GM06990 (cell line): ENCODE data around the gene FRMPD2.
A peak's percentile ranks its signal among the peaks of the same experiment; 100 is the strongest.

Source experiments
- DNase-seq: peaks from one replicate; pipeline ENCODE4 v3.0.0-alpha.2; 2011; ENCODE audit not compliant: insufficient read length; ENCODE audit errors: extremely low read depth
- H3K27me3 ChIP-seq: replicated peaks from 2 replicates; pipeline ENCODE4 v1.6.0; 2011; ENCODE audit warnings: low read length; ENCODE audit not compliant: control insufficient read depth, insufficient read depth
- H3K36me3 ChIP-seq: 2 replicates; pipeline ENCODE4 v1.5.1; 2011; ENCODE audit warnings: low read length; ENCODE audit not compliant: control insufficient read depth, insufficient read depth
- H3K4me3 ChIP-seq: replicated peaks from 2 replicates; pipeline ENCODE4 v1.5.1; 2011; ENCODE audit warnings: low read depth, mild to moderate bottlenecking, control low read depth, low read length
- TF ChIP-seq, protein P1 (sequence below): IDR thresholded peaks from 2 replicates; pipeline ENCODE4 v1.5.1; 2011; ENCODE audit warnings: low read length, control low read depth, mild to moderate bottlenecking, inconsistent platforms; ENCODE audit not compliant: insufficient read depth, poor library complexity, severe bottlenecking

FRMPD2 gene

DNA sequence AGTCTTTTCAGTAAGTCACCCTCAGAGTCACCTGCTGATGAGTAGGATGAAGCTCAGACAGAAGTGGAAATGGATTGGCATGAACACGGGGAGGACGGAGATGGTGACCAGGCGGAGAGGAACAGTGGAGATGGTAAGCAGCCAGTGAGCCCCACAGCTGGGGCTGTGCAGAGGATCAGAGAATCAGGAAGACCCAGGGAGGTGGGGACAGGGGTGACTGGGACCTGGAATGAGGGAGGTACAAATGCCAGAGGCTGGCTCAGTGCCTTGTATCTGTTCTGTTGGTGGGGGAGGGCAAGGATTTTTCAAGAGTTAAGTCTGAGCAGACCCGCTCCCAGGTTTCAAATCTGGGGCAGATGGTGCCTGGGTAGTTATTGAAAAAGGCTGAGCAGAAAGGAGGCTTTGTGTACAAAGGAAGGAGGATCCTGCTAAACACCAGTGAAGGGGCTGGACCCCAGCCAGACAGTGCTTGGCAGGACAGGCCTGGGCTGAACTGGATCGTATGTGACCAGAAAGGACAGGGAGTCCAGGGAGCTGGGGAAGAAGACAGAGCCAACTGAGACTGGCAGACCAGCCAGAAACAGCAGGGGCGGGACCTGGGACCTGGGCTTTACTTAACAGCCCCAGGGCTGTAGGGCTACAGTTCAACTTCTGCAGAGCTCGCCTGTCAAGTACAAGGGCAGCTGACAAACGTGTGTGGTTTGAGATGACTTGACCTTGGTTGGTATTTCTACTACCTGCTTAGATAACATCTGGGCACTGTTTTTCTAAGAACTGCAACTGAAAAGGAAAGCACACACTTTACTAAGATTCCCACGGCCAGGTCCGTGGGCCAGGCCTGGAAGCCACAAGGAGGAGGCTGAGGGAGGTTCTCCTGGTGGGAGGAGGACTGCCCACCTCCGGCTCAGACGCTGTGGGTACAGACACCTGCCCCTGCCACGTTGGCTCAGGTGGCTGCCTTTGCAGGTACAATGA is 13.2 kb upstream of the FRMPD2 start:
- TF ChIP-seq, protein P1, sequence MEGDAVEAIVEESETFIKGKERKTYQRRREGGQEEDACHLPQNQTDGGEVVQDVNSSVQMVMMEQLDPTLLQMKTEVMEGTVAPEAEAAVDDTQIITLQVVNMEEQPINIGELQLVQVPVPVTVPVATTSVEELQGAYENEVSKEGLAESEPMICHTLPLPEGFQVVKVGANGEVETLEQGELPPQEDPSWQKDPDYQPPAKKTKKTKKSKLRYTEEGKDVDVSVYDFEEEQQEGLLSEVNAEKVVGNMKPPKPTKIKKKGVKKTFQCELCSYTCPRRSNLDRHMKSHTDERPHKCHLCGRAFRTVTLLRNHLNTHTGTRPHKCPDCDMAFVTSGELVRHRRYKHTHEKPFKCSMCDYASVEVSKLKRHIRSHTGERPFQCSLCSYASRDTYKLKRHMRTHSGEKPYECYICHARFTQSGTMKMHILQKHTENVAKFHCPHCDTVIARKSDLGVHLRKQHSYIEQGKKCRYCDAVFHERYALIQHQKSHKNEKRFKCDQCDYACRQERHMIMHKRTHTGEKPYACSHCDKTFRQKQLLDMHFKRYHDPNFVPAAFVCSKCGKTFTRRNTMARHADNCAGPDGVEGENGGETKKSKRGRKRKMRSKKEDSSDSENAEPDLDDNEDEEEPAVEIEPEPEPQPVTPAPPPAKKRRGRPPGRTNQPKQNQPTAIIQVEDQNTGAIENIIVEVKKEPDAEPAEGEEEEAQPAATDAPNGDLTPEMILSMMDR, result no peak
- H3K4me3 ChIP-seq, result no peak overlapping the region
- no peaks in the 10 kb centered on the region for H3K27me3 ChIP-seq
- H3K36me3 ChIP-seq, result no peaks in the 10 kb centered on the region
- DNase-seq, result peak; percentile 55

- Histone ChIP-seq H3K36me3 (no peaks in the 10 kb centered on the region), H3K4me3 (no peak overlapping the region), H3K27me3 (no peaks in the 10 kb centered on the region)
- TF ChIP-seq, protein P1, result no peak
- no peak for DNase-seq
These were observed 11.9 kb upstream of the FRMPD2 start for GRCh38 chr10:48286356-48286755.

GRCh38 chr10:48285710-48286109 is 11.2 kb upstream of the FRMPD2 start:
- Histone ChIP-seq H3K4me3 (no peak overlapping the region), H3K27me3 (no peaks in the 10 kb centered on the region), H3K36me3 (no peaks in the 10 kb centered on the region)
- DNase-seq, result peak; percentile 55
- TF ChIP-seq, protein P1, result no peak

DNA sequence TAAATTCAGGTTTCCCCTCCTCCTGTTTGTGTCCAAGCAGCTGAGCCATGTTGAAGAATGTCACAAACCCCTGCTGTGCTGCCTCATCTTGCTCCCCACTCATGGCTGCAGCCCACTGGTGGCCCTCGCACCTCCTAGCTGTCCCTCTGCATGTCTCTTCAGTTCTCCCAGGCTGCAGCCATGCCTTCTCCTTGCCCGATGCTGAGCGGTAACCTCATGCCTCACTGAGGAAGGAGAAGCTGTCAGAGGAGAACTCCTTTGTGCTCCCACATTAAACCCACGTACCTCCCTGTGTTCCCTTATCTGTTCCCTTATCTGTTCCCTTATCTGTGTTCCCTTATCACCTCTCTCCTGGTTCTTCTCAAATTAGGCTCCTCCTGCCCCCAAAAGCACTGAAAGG is 10.3 kb upstream of the FRMPD2 start:
- Histone ChIP-seq H3K4me3 (no peak overlapping the region), H3K36me3 (no peaks in the 10 kb centered on the region), H3K27me3 (no peaks in the 10 kb centered on the region)
- TF ChIP-seq, protein P1, result no peak
- no peak for DNase-seq

DNA sequence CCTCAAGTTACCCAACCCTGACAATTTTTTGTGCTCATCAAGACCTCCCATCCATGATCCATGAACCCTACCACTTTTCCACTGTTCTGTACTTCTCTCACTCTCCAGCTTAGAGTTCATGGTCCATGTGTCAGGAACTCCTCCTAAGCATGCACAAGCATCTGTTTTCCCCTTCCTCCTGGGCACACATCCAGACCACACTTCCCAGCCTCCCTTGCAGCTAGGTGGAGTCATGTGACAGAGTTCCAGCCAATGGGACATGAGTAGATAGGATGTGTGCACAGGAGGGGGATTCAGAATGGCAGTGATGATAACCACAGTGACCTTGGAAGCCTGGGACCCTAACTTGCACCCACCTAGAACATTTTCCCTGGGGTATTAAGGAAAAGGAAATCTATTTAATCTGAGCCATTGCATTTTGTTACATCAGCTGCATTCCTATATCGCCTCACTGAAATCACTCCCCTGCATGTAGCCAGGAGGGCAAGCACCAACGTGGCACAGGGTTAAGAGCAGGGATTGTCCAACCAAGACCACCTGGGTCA is 9.6 kb upstream of the FRMPD2 start:
- Histone ChIP-seq H3K27me3 (no peaks in the 10 kb centered on the region), H3K4me3 (no peak overlapping the region), H3K36me3 (no peaks in the 10 kb centered on the region)
- no peak for DNase-seq
- TF ChIP-seq, protein P1, result no peak
